Measurements from ENCODE around the gene RABGAP1L. TPM values are rescaled to one million over a fixed set of nuclear protein-coding genes. Genes with fewer than 3 reads are reported as not detected.

Gene RABGAP1L
- total and polyA plus RNA-seq, 2 donors (not counting 3 experiments of a cell fraction or from before 2014, with no cell fraction given): 6.4 to 22.2 TPM

- intact Hi-C loops (cut with micrococcal nuclease) (loop anchor here (10.0 kb wide), 1 partner anchor 137 kb away; no protein-coding TSS in a partner anchor), dilution Hi-C loops (cut with MboI; ENCODE audit: extremely low pct_ligation_motif_present, low sequenced_read_pairs) (no loop called here)
- no peak for FAIRE-seq
- no peaks in the 10 kb centered on the region for H3K36me3 ChIP-seq (ENCODE audit: control insufficient read depth in 2 of 2, extremely low read depth in 1 of 2, insufficient read depth in 2 of 2, low read length in 2 of 2)
- ChIA-PET CTCF (no interaction called here), POLR2A (no interaction called here)
- no peaks in the 10 kb centered on the region for H4K20me1 ChIP-seq (replicated peaks; ENCODE audit: control insufficient read depth, extremely low read depth, insufficient read depth, low read length)
- H3K4me1 ChIP-seq (ENCODE audit: control insufficient read depth, extremely low read depth, insufficient read depth, low read length): no peaks in the 10 kb centered on the region
- no peak overlapping the region for H3K27ac ChIP-seq (ENCODE audit: insufficient read depth, low read depth, low read length)
- BruUV-seq (replicated peaks): no TSS peak
- H3K9me1 ChIP-seq (replicated peaks; ENCODE audit: control insufficient read depth, extremely low read depth, insufficient read depth, low read length): no peaks in the 10 kb centered on the region
- no peak for DNase-seq (ENCODE audit: low read depth, low spot score)
- H3K27me3 ChIP-seq (ENCODE audit: control insufficient read depth in 2 of 2, insufficient read depth in 2 of 2, low read length in 2 of 2): no peaks in the 10 kb centered on the region
- TF ChIP-seq CTCF (IDR thresholded peaks at IDR 0.05; ENCODE audit: extremely low read depth in 1 of 2, insufficient read depth in 1 of 2, low read depth in 1 of 2, low read length in 2 of 2): no peak
- TF ChIP-seq EZH2 (IDR thresholded peaks at IDR 0.05; ENCODE audit: borderline replicate concordance, low read depth, low read length, severe bottlenecking): no peak
- TF ChIP-seq GATA2 (IDR thresholded peaks at IDR 0.05; ENCODE audit: insufficient read depth, insufficient read length, low read depth, low read length): no peak
- TF ChIP-seq JUN (IDR thresholded peaks at IDR 0.05; ENCODE audit: borderline replicate concordance, insufficient read depth, insufficient read length, low read depth): no peak
- TF ChIP-seq POLR2AphosphoS5 (IDR thresholded peaks at IDR 0.05; ENCODE audit: insufficient read depth, low read depth, low read length): no peak
- no peak for TF ChIP-seq MYC (IDR thresholded peaks at IDR 0.05; ENCODE audit: low read depth, low read length)
- TF ChIP-seq MAX (IDR thresholded peaks at IDR 0.05; ENCODE audit: insufficient read depth, insufficient read length): no peak
- TF ChIP-seq POLR2A (IDR thresholded peaks at IDR 0.05; ENCODE audit: low read depth, low read length): no peak
- TF ChIP-seq FOS (IDR thresholded peaks at IDR 0.05; ENCODE audit: borderline replicate concordance, insufficient read depth, low read length): no peak
- H3K9me3 ChIP-seq (replicated peaks; ENCODE audit: control insufficient read depth, insufficient read depth, low read length): no peaks in the 10 kb centered on the region
- no peak overlapping the region for H3K4me3 ChIP-seq (replicated peaks in 1 of 3; ENCODE audit: insufficient read depth in 1 of 3, low read depth in 1 of 3, low read length in 3 of 3)
- no peak overlapping the region for H2AFZ ChIP-seq (ENCODE audit: low read depth, low read length)
- no peak overlapping the region for H3K4me2 ChIP-seq (ENCODE audit: insufficient read depth, low read length)
- no peaks in the 10 kb centered on the region for H3K79me2 ChIP-seq (ENCODE audit: control insufficient read depth, insufficient read depth, low read length)
- no peak overlapping the region for H3K9ac ChIP-seq (replicated peaks; ENCODE audit: extremely low read depth, insufficient read depth, low read length)
Measured at GRCh38 chr1:174211486-174211885, 52.2 kb downstream of the RABGAP1L start.

Data from endothelial cell of umbilical vein (primary cell).